ENCODE measurements around the gene SLC8A1. TPM values are rescaled to one million over a fixed set of nuclear protein-coding genes. Genes with fewer than 3 reads are reported as not detected.

Gene SLC8A1
- total RNA-seq, 1 donor from 2014 or later = 53.8 TPM

GRCh38 chr2:40108851-40109250, 343.0 kb downstream of the SLC8A1 start:
- intact Hi-C loops (cut with DNase I) = no loop called here
- Histone ChIP-seq H3K4me3 (no peak overlapping the region), H3K9me3 (no peaks in the 10 kb centered on the region), H3K27me3 (no peaks in the 10 kb centered on the region), H3K4me1 (no peaks in the 10 kb centered on the region), H3K36me3 (no peaks in the 10 kb centered on the region), H3K27ac (no peak overlapping the region)
- DNase-seq (no peak), ATAC-seq (no peak)
- no peak for TF ChIP-seq CTCF (IDR thresholded peaks at IDR 0.05)

GRCh38 chr2:40106061-40106460, 345.8 kb downstream of the SLC8A1 start:
- H3K4me1 ChIP-seq = no peaks in the 10 kb centered on the region
- DNase-seq = no peak
- H3K4me3 ChIP-seq = no peak overlapping the region
- ATAC-seq = no peak
- intact Hi-C loops (cut with DNase I) = no loop called here
- H3K27me3 ChIP-seq = no peaks in the 10 kb centered on the region
- no peaks in the 10 kb centered on the region for H3K36me3 ChIP-seq
- H3K27ac ChIP-seq = no peak overlapping the region
- no peaks in the 10 kb centered on the region for H3K9me3 ChIP-seq
- TF ChIP-seq CTCF (IDR thresholded peaks at IDR 0.05) = no peak

GRCh38 chr2:40105593-40105992, 346.3 kb downstream of the SLC8A1 start:
- no peaks in the 10 kb centered on the region for H3K36me3 ChIP-seq
- intact Hi-C loops (cut with DNase I) = no loop called here
- TF ChIP-seq CTCF (IDR thresholded peaks at IDR 0.05) = no peak
- no peak for DNase-seq
- no peaks in the 10 kb centered on the region for H3K27me3 ChIP-seq
- no peak overlapping the region for H3K4me3 ChIP-seq
- H3K4me1 ChIP-seq = no peaks in the 10 kb centered on the region
- no peak overlapping the region for H3K27ac ChIP-seq
- no peaks in the 10 kb centered on the region for H3K9me3 ChIP-seq
- no peak for ATAC-seq

- intact Hi-C loops (cut with DNase I) = no loop called here
- H3K36me3 ChIP-seq = no peaks in the 10 kb centered on the region
- H3K9me3 ChIP-seq = no peaks in the 10 kb centered on the region
- H3K4me1 ChIP-seq = no peaks in the 10 kb centered on the region
- no peak overlapping the region for H3K4me3 ChIP-seq
- H3K27me3 ChIP-seq = no peaks in the 10 kb centered on the region
- ATAC-seq = no peak
- TF ChIP-seq CTCF (IDR thresholded peaks at IDR 0.05) = no peak
- no peak overlapping the region for H3K27ac ChIP-seq
- no peak for DNase-seq
These were observed 348.3 kb downstream of the SLC8A1 start for GRCh38 chr2:40103590-40103989.

- Histone ChIP-seq H3K36me3 (no peaks in the 10 kb centered on the region), H3K4me3 (no peak overlapping the region), H3K4me1 (no peaks in the 10 kb centered on the region), H3K27ac (no peak overlapping the region), H3K9me3 (no peaks in the 10 kb centered on the region), H3K27me3 (no peaks in the 10 kb centered on the region)
- no peak for TF ChIP-seq CTCF (IDR thresholded peaks at IDR 0.05)
- intact Hi-C loops (cut with DNase I) = no loop called here
- DNase-seq = no peak
- no peak for ATAC-seq
These were observed 348.7 kb downstream of the SLC8A1 start for GRCh38 chr2:40103163-40103562.

GRCh38 chr2:40102447-40102846, 349.4 kb downstream of the SLC8A1 start:
- H3K27ac ChIP-seq = no peak overlapping the region
- intact Hi-C loops (cut with DNase I) = no loop called here
- DNase-seq = no peak
- H3K27me3 ChIP-seq = no peaks in the 10 kb centered on the region
- no peak for ATAC-seq
- H3K9me3 ChIP-seq = no peaks in the 10 kb centered on the region
- H3K36me3 ChIP-seq = no peaks in the 10 kb centered on the region
- TF ChIP-seq CTCF (IDR thresholded peaks at IDR 0.05) = no peak
- H3K4me3 ChIP-seq = no peak overlapping the region
- H3K4me1 ChIP-seq = no peaks in the 10 kb centered on the region
